HepG2 (cell line): ENCODE data around the gene WNT2B. TPM values are rescaled to one million over a fixed set of nuclear protein-coding genes. Genes with fewer than 3 reads are reported as not detected.
A peak's percentile ranks its signal among the peaks of the same experiment; 100 is the strongest.

Experiments
- ATAC-seq: fragments of 200-7000 bp; cut with Tn5 transposase; 3 replicates; pipeline ENCODE4 v1.9.1; 2020; ENCODE audit warnings: mild to moderate bottlenecking, moderate library complexity
- BruUV-seq: library from RNA; stranded (reverse); fragments of 400-500 nt; replicated peaks from 2 replicates; lab custom pipeline; 2021; lab: Mats Ljungman, UMichigan
- CTCF ChIA-PET: fragments of 300-600 bp; formaldehyde crosslinking; extraction: SDS; loops from one replicate; lab custom pipeline; 2021; ENCODE audit warnings: low total read pairs, inconsistent platforms, low intra/inter-chr PET ratio; lab: Yijun Ruan, JAX
- POLR2A ChIA-PET: fragments of 350-600 bp; sonication (Branson Sonifier 250); formaldehyde crosslinking; loops from one replicate; lab custom pipeline; 2020; ENCODE audit warnings: antibody characterized with exemption, inconsistent platforms; lab: Yijun Ruan, JAX
- DNase-seq: peaks from one replicate; pipeline ENCODE4 v3.0.0-alpha.2; 2015; ENCODE audit warnings: low spot score
- FAIRE-seq: peaks from 3 replicates; lab custom pipeline; 2011; peaks lifted over from hg19 to GRCh38; lab: Jason Lieb, UNC
- H2AFZ ChIP-seq: one replicate; pipeline ENCODE4 v1.6.1; 2011; ENCODE audit warnings: low read length, inconsistent platforms
- H3K27ac ChIP-seq: fragments of 300-600 bp; 3 replicates; pipeline ENCODE4 v1.8.0; 2011; ENCODE audit warnings: mixed run types, mild to moderate bottlenecking, mixed read lengths, low read length, inconsistent platforms; ENCODE audit not compliant: insufficient read depth; ENCODE audit errors: extremely low read length
- H3K27me3 ChIP-seq, 2 experiments: fragments of 200-600 bp in 1 of 2; 2 replicates in 1 of 2; 3 replicates in 1 of 2; pipeline versions ENCODE4 v1.6.0 to v1.8.0; 2011; ENCODE audit warnings: low read length in 2 of 2, mild to moderate bottlenecking in 2 of 2, moderate library complexity in 2 of 2, inconsistent platforms in 1 of 2; ENCODE audit not compliant: insufficient read depth in 2 of 2, control insufficient read depth in 1 of 2
- H3K36me3 ChIP-seq, 2 experiments: fragments of 200-600 bp in 1 of 2; replicated peaks in 1 of 2; 2 replicates in 1 of 2; 3 replicates in 1 of 2; pipeline versions ENCODE4 v1.5.1 to v1.8.0; 2011; ENCODE audit warnings: low read length in 2 of 2, inconsistent platforms in 1 of 2; ENCODE audit not compliant: insufficient read depth in 2 of 2, control insufficient read depth in 1 of 2
- H3K4me1 ChIP-seq: 2 replicates; pipeline ENCODE4 v1.5.1; 2012; ENCODE audit warnings: low read length, inconsistent platforms; ENCODE audit not compliant: insufficient read depth
- H3K4me2 ChIP-seq: 2 replicates; pipeline ENCODE4 v1.6.0; 2011; ENCODE audit warnings: low read depth, low read length, inconsistent platforms
- H3K4me3 ChIP-seq, 3 experiments: fragments of 200-600 bp in 1 of 3; sonication (generic), shearing (Covaris generic) in 1 of 3; replicated peaks in 1 of 3; 2 replicates each; pipeline ENCODE4 v1.5.1; 2011 to 2016; ENCODE audit warnings: low read length in 3 of 3, inconsistent platforms in 2 of 3, low read depth in 2 of 3, mild to moderate bottlenecking in 2 of 3, control low read depth in 1 of 3, mixed read lengths in 1 of 3; ENCODE audit not compliant: insufficient read depth in 1 of 3
- H3K79me2 ChIP-seq: one replicate; pipeline ENCODE4 v1.6.1; 2011; ENCODE audit warnings: low read length, inconsistent platforms; ENCODE audit not compliant: insufficient read depth
- H3K9ac ChIP-seq: 2 replicates; pipeline ENCODE4 v1.6.0; 2011; ENCODE audit warnings: mild to moderate bottlenecking, low read depth, low read length, inconsistent platforms; ENCODE audit not compliant: insufficient read depth
- H3K9me3 ChIP-seq: 2 replicates; pipeline ENCODE4 v1.5.1; 2012; ENCODE audit warnings: mild to moderate bottlenecking, low read length
- H4K20me1 ChIP-seq: 2 replicates; pipeline ENCODE4 v1.6.0; 2011; ENCODE audit warnings: inconsistent platforms, mild to moderate bottlenecking, low read length, moderate library complexity; ENCODE audit not compliant: insufficient read depth
- GATAD2A ChIP-seq: IDR thresholded peaks from 2 replicates; pipeline ENCODE4 v1.6.1; 2016
- HDAC2 ChIP-seq: sonication (generic); formaldehyde crosslinking; IDR thresholded peaks from 2 replicates; pipeline ENCODE4 v1.4.0; 2020; ENCODE audit warnings: missing genetic modification reagents
- HOMEZ ChIP-seq: IDR thresholded peaks from 2 replicates; pipeline ENCODE4 v1.6.1; 2016; ENCODE audit warnings: low read depth
- HOXA9 ChIP-seq: sonication (generic); formaldehyde crosslinking; IDR thresholded peaks from 2 replicates; pipeline ENCODE4 v1.8.1; 2022; ENCODE audit warnings: missing genetic modification reagents, mild to moderate bottlenecking, moderate library complexity, borderline replicate concordance
- IRF1 ChIP-seq: sonication (generic); formaldehyde crosslinking; IDR thresholded peaks from 2 replicates; pipeline ENCODE4 v1.4.0; 2020; ENCODE audit warnings: low read depth, mild to moderate bottlenecking, missing genetic modification reagents
- MAX ChIP-seq: IDR thresholded peaks from 2 replicates; pipeline ENCODE4 v1.6.1; 2012; ENCODE audit warnings: inconsistent platforms
- MEIS2 ChIP-seq: sonication (generic); formaldehyde crosslinking; IDR thresholded peaks from 2 replicates; pipeline ENCODE4 v1.9.0; 2021; ENCODE audit warnings: mild to moderate bottlenecking, missing genetic modification reagents
- PPARG ChIP-seq: conservative IDR thresholded peaks from 2 replicates; pipeline ENCODE4 v1.6.1; 2016; ENCODE audit warnings: missing biosample characterization, missing genetic modification reagents
- RARA ChIP-seq: IDR thresholded peaks from 2 replicates; pipeline ENCODE4 v1.6.1; 2016; ENCODE audit warnings: missing genetic modification reagents, missing compliant biosample characterization
- RXRB ChIP-seq: IDR thresholded peaks from 2 replicates; pipeline ENCODE4 v1.6.1; 2016; ENCODE audit warnings: borderline replicate concordance, missing genetic modification reagents, missing compliant biosample characterization
- SIN3A ChIP-seq: IDR thresholded peaks from 2 replicates; pipeline ENCODE4 v1.6.1; 2011; ENCODE audit warnings: low read depth, mild to moderate bottlenecking, control low read depth, low read length, borderline replicate concordance
- SRY ChIP-seq: sonication (generic); formaldehyde crosslinking; IDR thresholded peaks from 2 replicates; pipeline ENCODE4 v1.8.0; 2022; ENCODE audit warnings: mild to moderate bottlenecking, missing genetic modification reagents
- TRIM22 ChIP-seq: fragments of 450-650 bp; IDR thresholded peaks from 2 replicates; pipeline ENCODE4 v1.6.1; 2017
- ZBTB7B ChIP-seq: sonication (generic); formaldehyde crosslinking; IDR thresholded peaks from 2 replicates; pipeline ENCODE4 v1.4.0; 2020; ENCODE audit warnings: missing genetic modification reagents
- ZNF350 ChIP-seq: sonication (generic); formaldehyde crosslinking; IDR thresholded peaks from 2 replicates; pipeline ENCODE4 v1.4.0; 2020; ENCODE audit warnings: mild to moderate bottlenecking, low read depth, missing genetic modification reagents, borderline replicate concordance
- ZNF619 ChIP-seq: sonication (generic); formaldehyde crosslinking; IDR thresholded peaks from 2 replicates; pipeline ENCODE4 v1.4.0; 2020; ENCODE audit warnings: mild to moderate bottlenecking, missing genetic modification reagents
- WGBS: methylation state at CpG from one replicate; pipeline ENCODE4 v1.1.6; 2017; ENCODE audit warnings: low lambda C conversion rate; 5-methylcytosine and 5-hydroxymethylcytosine counted together
- in situ Hi-C: cut with HindIII; loops from 2 replicates; pipeline ENCODE4 v1.10.0; 2017; ENCODE audit warnings: low pct_unique_long_range_greater_than_20kb; ENCODE audit not compliant: extremely low pct_ligation_motif_present
- intact Hi-C: fragments of 100-400 bp; cut with micrococcal nuclease; formaldehyde crosslinking; loops from one replicate; pipeline ENCODE4 v1.10.0; 2022; ENCODE audit not compliant: unreplicated experiment
- polyA plus RNA-seq, 8 experiments: library from polyadenylated mRNA; depleted of rRNA in 3 of 8; stranded (reverse) in 7 of 8; unstranded in 1 of 8; fragments of >200 nt; fragmentation: Illumina TruSeq in 4 of 8; extraction: Trizol in 4 of 8; gene quantifications; 2 replicates each; pipeline versions ENCODE4 v1.2.1 to v1.2.3, GENCODE V29; 2011 to 2016; ENCODE audit warnings: low read depth in 4 of 8, missing spikeins in 1 of 8, mixed read lengths in 1 of 8; ENCODE audit not compliant: insufficient read depth in 1 of 8
- total RNA-seq, 5 experiments: library from RNA; depleted of rRNA; stranded (reverse); fragments of >200 nt; fragmentation: Illumina TruSeq; extraction: Trizol; gene quantifications; 2 replicates each; pipeline ENCODE4 v1.2.3, GENCODE V29; 2016; ENCODE audit warnings: low read depth in 1 of 5

Gene WNT2B
- total and polyA plus RNA-seq, 2 of the 13 experiments (the other 11 are each of a cell fraction or from before 2014, with no cell fraction given): 0.11 to 0.32 TPM

GRCh38 chr1:112501810-112502641 is 6.7 kb upstream of the WNT2B start:
- peak overlapping the region; percentile 31; the same call in 1 of the 2 replicates for H3K9ac ChIP-seq
- H3K4me2 ChIP-seq: peak overlapping the region; percentile 81
- CTCF ChIA-PET: no interaction called here
- intact Hi-C loops (no loop called here), in situ Hi-C loops (loop anchor here (10.0 kb wide), 1 partner anchor 203 kb away; the partner anchor contains the start of gene RHOC)
- H3K79me2 ChIP-seq: no peaks in the 10 kb centered on the region
- DNase-seq (peak; percentile 7), ATAC-seq (peak; percentile 79), FAIRE-seq (no peak)
- H2AFZ ChIP-seq: no peak overlapping the region
- WGBS: 4% methylated on average over 19 of the region's 65 CpGs
- no TSS peak for BruUV-seq
- H3K4me3 ChIP-seq: peak overlapping the region; percentile 53 to 75 (median 62); a peak in 5 of 6 replicates
- peaks cover 10 to 55% of the 10 kb centered on the region in 2 experiments; a peak in 4 of 5 replicates for H3K27me3 ChIP-seq
- POLR2A ChIA-PET: interaction anchor here (0.9 to 1.3 kb wide), 5 partner anchors 111 to 206 kb away, joined by 3 to 4 read pairs (median 4); partner anchors contain the start of genes MOV10 and ST7L
- no peaks in the 10 kb centered on the region for H3K9me3 ChIP-seq
- H3K27ac ChIP-seq: no peak overlapping the region
- no peaks in the 10 kb centered on the region for H4K20me1 ChIP-seq
- no peaks in the 10 kb centered on the region for H3K36me3 ChIP-seq
- peaks cover 14% of the 10 kb centered on the region for H3K4me1 ChIP-seq
- TF ChIP-seq RARA (CRISPR knock-in tag) (no peak), MEIS2 (no peak), HOMEZ (no peak), HOXA9 (CRISPR knock-in tag) (no peak), IRF1 (CRISPR knock-in tag) (no peak), SRY (CRISPR knock-in tag) (peak; percentile 38; the same call in 1 of the 2 replicates), ZBTB7B (CRISPR knock-in tag) (0 out of 2 replicates have a peak, but pooled peaks have one; percentile 40), TRIM22 (no peak), HDAC2 (no peak), ZNF619 (CRISPR knock-in tag) (no peak), RXRB (no peak), ZNF350 (0 out of 2 replicates have a peak, but pooled peaks have one; percentile 40), MAX (peak; percentile 12; the same call in 1 of the 2 replicates), PPARG (no peak), GATAD2A (CRISPR knock-in tag) (0 out of 2 replicates have a peak, but pooled peaks have one; percentile 21), SIN3A (no peak)
